K562 (cell line): ENCODE results near the gene SAMD10. TPM values are rescaled to one million over a fixed set of nuclear protein-coding genes. Genes with fewer than 3 reads are reported as not detected.

Experiments
- ARHGAP35 ChIP-seq: fragments of 450-650 bp; IDR thresholded peaks from 2 replicates; pipeline ENCODE4 v1.6.1; 2018; ENCODE audit not compliant: partially characterized antibody
- ARID1B ChIP-seq: fragments of 450-650 bp; IDR thresholded peaks from 2 replicates; pipeline ENCODE4 v1.6.1; 2016; ENCODE audit warnings: antibody characterized with exemption, mild to moderate bottlenecking, inconsistent platforms
- BRF2 ChIP-seq: IDR thresholded peaks from 3 replicates; pipeline ENCODE4 v1.6.1; 2011; ENCODE audit warnings: borderline replicate concordance, mild to moderate bottlenecking; ENCODE audit not compliant: insufficient read length, insufficient read depth
- CEBPZ ChIP-seq: fragments of 150-350 bp; IDR thresholded peaks from 2 replicates; pipeline ENCODE4 v1.6.1; 2014; ENCODE audit warnings: low read depth, mild to moderate bottlenecking, low read length, borderline replicate concordance
- ETS2 ChIP-seq: IDR thresholded peaks from 2 replicates; pipeline ENCODE4 v1.6.1; 2016; ENCODE audit warnings: borderline replicate concordance, missing genetic modification characterization, mild to moderate bottlenecking, moderate library complexity, missing compliant biosample characterization; ENCODE audit not compliant: poor library complexity, severe bottlenecking
- HDAC2 ChIP-seq: fragments of 450-650 bp; IDR thresholded peaks from 2 replicates; pipeline ENCODE4 v1.6.1; 2016; ENCODE audit warnings: mild to moderate bottlenecking
- JUNB ChIP-seq: fragments of 450-650 bp; formaldehyde crosslinking; conservative IDR thresholded peaks from 2 replicates; pipeline ENCODE4 v1.4.0; 2020; ENCODE audit warnings: mild to moderate bottlenecking
- MTA1 ChIP-seq: fragments of 450-650 bp; IDR thresholded peaks from 2 replicates; pipeline ENCODE4 v1.6.1; 2017; ENCODE audit warnings: borderline replicate concordance
- NR0B1 ChIP-seq: fragments of 450-650 bp; IDR thresholded peaks from one replicate; pipeline ENCODE4 v1.6.1; 2018; ENCODE audit warnings: mild to moderate bottlenecking, moderate library complexity; ENCODE audit not compliant: partially characterized antibody
- RNF2 ChIP-seq: sonication (generic); IDR thresholded peaks from 2 replicates; pipeline ENCODE4 v1.6.1; 2016
- SMARCB1 ChIP-seq: IDR thresholded peaks from 2 replicates; pipeline ENCODE4 v1.6.1; 2011; ENCODE audit warnings: improper control_type of control experiment, low read depth; ENCODE audit not compliant: insufficient read length
- SRSF1 ChIP-seq: fragments of 200-400 bp; formaldehyde crosslinking; IDR thresholded peaks from 2 replicates; pipeline ENCODE4 v1.6.1; 2017; ENCODE audit warnings: mild to moderate bottlenecking, low read depth, low read length, moderate library complexity
- ZNF354B ChIP-seq: fragments of 250-450 bp; sonication (Bioruptor Pico); IDR thresholded peaks from 2 replicates; pipeline ENCODE4 v1.4.0; 2020
- ZNF395 ChIP-seq: fragments of 200-800 bp; sonication (Bioruptor generic); IDR thresholded peaks from 2 replicates; pipeline ENCODE4 v1.6.1; 2017; ENCODE audit warnings: missing genetic modification characterization, missing compliant biosample characterization
- ZNF592 ChIP-seq: fragments of 450-650 bp; IDR thresholded peaks from 2 replicates; pipeline ENCODE4 v1.6.1; 2017; ENCODE audit warnings: antibody characterized with exemption, mild to moderate bottlenecking
- ZNF77 ChIP-seq: fragments of 250-450 bp; sonication (Bioruptor Pico); IDR thresholded peaks from 2 replicates; pipeline ENCODE4 v1.5.0; 2020
- ZNF79 ChIP-seq: fragments of 250-450 bp; sonication (Bioruptor Pico); IDR thresholded peaks from 2 replicates; pipeline ENCODE4 v1.4.0; 2020; ENCODE audit warnings: low read depth, mild to moderate bottlenecking, moderate library complexity
- polyA plus RNA-seq, 8 experiments: library from polyadenylated mRNA; depleted of rRNA in 4 of 8; stranded (reverse) in 5 of 8; unstranded in 3 of 8; fragments of >200 nt; fragmentation: Nextera tagmentation in 2 of 8; fragmentation: Illumina TruSeq in 1 of 8; extraction: Ambion mirVana in 2 of 8; extraction: Trizol in 1 of 8; gene quantifications; 2 replicates each; pipeline versions ENCODE4 v1.2.1 to v1.2.3, GENCODE V29; 2011 to 2014; ENCODE audit warnings: inconsistent platforms in 1 of 8, missing spikeins in 1 of 8
- total RNA-seq, 7 experiments: library from RNA; depleted of rRNA in 6 of 7; stranded (reverse); fragments of >200 nt in 6 of 7; fragmentation: Illumina TruSeq in 2 of 7; extraction: Trizol in 2 of 7; gene quantifications; 2 replicates each; pipeline versions ENCODE4 v1.2.1 to v1.2.3, GENCODE V29; 2011 to 2021; ENCODE audit warnings: low replicate concordance in 1 of 7

The SAMD10 gene
- total and polyA plus RNA-seq, 9 of the 15 experiments (the other 6 are each of a cell fraction or from before 2014, with no cell fraction given) = 0.37 to 15.2 (median 4.8) TPM

- TF ChIP-seq ZNF592 = 0 out of 2 replicates have a peak, but pooled peaks have one; percentile 39
- no peak for TF ChIP-seq ARHGAP35
- TF ChIP-seq ARID1B = peak; percentile 48; the same call in 1 of the 2 replicates
- 0 out of 2 replicates have a peak, but pooled peaks have one; percentile 29 for TF ChIP-seq JUNB (CRISPR knock-in tag)
- TF ChIP-seq MTA1 = no peak
- 0 out of 2 replicates have a peak, but pooled peaks have one; percentile 37 for TF ChIP-seq RNF2
- no peak for TF ChIP-seq SRSF1
- no peak for TF ChIP-seq CEBPZ
- no peak for TF ChIP-seq ZNF354B (CRISPR knock-in tag)
- TF ChIP-seq SMARCB1 = no peak
- no peak for TF ChIP-seq ZNF77 (CRISPR knock-in tag)
- no peak for TF ChIP-seq BRF2
- TF ChIP-seq ZNF79 (CRISPR knock-in tag) = no peak
- TF ChIP-seq ETS2 = no peak
- TF ChIP-seq ZNF395 (CRISPR knock-in tag) = peak; percentile 47; the same call in 1 of the 2 replicates
- 0 out of 2 replicates have a peak, but pooled peaks have one; percentile 42 for TF ChIP-seq HDAC2
- TF ChIP-seq NR0B1 = no peak
Observed at GRCh38 chr20:63977739-63978276, 1.6 kb downstream of the SAMD10 start (continued).
